ENCODE data around the gene SLC38A2. TPM values are rescaled to one million over a fixed set of nuclear protein-coding genes. Genes with fewer than 3 reads are reported as not detected.
"Not testable (repeated sequence)": the region's sequence is repeated elsewhere in the genome, so short reads cannot be mapped to it uniquely, and the experiment has no call there.

The SLC38A2 gene
- total and polyA plus RNA-seq, 2 experiments from 2014 or later: 181 to 718 TPM

DNA sequence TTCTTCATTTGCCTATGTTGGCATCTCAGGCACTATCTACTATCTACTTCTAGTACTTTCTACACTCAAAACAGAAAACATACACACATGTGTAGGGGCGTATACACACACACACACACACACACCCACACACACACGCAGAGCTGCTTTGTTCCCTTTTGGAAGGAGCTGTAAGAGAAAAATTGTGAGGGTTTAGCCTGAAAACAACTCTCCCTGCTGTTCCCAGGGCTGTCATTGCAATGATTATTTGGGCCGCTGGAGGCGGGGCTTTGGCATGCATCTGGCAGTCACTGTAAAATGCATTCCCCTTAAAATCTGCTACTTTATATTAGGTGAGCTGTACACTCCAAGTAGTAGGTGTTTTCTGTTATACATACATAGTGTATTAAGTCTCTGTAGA is 29.1 kb upstream of the SLC38A2 start (continued):
- TF ChIP-seq, protein P1, sequence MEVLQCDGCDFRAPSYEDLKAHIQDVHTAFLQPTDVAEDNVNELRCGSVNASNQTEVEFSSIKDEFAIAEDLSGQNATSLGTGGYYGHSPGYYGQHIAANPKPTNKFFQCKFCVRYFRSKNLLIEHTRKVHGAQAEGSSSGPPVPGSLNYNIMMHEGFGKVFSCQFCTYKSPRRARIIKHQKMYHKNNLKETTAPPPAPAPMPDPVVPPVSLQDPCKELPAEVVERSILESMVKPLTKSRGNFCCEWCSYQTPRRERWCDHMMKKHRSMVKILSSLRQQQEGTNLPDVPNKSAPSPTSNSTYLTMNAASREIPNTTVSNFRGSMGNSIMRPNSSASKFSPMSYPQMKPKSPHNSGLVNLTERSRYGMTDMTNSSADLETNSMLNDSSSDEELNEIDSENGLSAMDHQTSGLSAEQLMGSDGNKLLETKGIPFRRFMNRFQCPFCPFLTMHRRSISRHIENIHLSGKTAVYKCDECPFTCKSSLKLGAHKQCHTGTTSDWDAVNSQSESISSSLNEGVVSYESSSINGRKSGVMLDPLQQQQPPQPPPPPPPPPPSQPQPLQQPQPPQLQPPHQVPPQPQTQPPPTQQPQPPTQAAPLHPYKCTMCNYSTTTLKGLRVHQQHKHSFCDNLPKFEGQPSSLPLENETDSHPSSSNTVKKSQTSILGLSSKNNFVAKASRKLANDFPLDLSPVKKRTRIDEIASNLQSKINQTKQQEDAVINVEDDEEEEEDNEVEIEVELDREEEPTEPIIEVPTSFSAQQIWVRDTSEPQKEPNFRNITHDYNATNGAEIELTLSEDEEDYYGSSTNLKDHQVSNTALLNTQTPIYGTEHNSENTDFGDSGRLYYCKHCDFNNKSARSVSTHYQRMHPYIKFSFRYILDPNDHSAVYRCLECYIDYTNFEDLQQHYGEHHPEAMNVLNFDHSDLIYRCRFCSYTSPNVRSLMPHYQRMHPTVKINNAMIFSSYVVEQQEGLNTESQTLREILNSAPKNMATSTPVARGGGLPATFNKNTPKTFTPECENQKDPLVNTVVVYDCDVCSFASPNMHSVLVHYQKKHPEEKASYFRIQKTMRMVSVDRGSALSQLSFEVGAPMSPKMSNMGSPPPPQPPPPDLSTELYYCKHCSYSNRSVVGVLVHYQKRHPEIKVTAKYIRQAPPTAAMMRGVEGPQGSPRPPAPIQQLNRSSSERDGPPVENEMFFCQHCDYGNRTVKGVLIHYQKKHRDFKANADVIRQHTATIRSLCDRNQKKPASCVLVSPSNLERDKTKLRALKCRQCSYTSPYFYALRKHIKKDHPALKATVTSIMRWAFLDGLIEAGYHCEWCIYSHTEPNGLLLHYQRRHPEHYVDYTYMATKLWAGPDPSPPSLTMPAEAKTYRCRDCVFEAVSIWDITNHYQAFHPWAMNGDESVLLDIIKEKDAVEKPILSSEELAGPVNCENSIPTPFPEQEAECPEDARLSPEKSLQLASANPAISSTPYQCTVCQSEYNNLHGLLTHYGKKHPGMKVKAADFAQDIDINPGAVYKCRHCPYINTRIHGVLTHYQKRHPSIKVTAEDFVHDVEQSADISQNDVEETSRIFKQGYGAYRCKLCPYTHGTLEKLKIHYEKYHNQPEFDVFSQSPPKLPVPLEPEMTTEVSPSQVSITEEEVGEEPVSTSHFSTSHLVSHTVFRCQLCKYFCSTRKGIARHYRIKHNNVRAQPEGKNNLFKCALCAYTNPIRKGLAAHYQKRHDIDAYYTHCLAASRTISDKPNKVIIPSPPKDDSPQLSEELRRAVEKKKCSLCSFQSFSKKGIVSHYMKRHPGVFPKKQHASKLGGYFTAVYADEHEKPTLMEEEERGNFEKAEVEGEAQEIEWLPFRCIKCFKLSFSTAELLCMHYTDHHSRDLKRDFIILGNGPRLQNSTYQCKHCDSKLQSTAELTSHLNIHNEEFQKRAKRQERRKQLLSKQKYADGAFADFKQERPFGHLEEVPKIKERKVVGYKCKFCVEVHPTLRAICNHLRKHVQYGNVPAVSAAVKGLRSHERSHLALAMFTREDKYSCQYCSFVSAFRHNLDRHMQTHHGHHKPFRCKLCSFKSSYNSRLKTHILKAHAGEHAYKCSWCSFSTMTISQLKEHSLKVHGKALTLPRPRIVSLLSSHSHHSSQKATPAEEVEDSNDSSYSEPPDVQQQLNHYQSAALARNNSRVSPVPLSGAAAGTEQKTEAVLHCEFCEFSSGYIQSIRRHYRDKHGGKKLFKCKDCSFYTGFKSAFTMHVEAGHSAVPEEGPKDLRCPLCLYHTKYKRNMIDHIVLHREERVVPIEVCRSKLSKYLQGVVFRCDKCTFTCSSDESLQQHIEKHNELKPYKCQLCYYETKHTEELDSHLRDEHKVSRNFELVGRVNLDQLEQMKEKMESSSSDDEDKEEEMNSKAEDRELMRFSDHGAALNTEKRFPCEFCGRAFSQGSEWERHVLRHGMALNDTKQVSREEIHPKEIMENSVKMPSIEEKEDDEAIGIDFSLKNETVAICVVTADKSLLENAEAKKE (CRISPR knock-in tag; IDR thresholded peaks at IDR 0.05): no peak
- no peak for TF ChIP-seq EZH2 (IDR thresholded peaks at IDR 0.05; ENCODE audit: low read depth, unreplicated experiment)
- TF ChIP-seq POLR2AphosphoS5 (IDR thresholded peaks at IDR 0.05; ENCODE audit: low read depth): no peak

DNA sequence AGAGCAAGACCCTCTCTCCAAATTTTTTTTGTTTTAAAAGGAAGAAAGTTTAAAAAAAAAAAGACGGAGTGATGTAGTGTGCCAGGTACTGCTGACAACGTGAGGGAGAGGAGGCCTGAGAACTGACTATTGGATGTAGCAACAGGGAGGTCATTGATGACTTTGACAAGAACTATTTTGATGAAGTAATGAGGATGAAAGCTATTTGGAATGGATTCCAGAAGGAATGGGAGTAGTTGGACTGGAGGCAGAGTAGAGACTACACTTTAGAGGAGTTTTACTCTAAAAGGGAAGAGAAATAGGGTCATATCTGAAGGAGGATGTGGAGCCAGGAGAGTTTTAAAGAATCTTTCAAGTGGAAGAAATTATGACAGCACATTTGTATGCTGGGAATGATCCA is 27.8 kb upstream of the SLC38A2 start:
- Histone ChIP-seq H3K27me3 (ENCODE audit: insufficient read depth) (no peaks in the 10 kb centered on the region), H3K4me1 (ENCODE audit: insufficient read depth) (peaks cover 31% of the 10 kb centered on the region), H3F3A (replicated peaks; ENCODE audit: low read depth) (no peaks in the 10 kb centered on the region), H3K4me3 (no peak overlapping the region), H4K20me1 (replicated peaks; ENCODE audit: insufficient read depth) (no peaks in the 10 kb centered on the region), H2AFZ (no peak overlapping the region), H3K79me2 (replicated peaks; ENCODE audit: insufficient read depth) (no peaks in the 10 kb centered on the region), H3K9me2 (ENCODE audit: insufficient read depth) (no peaks in the 10 kb centered on the region), H3K27ac (ENCODE audit: low read depth) (no peak overlapping the region), H3K36me3 (ENCODE audit: insufficient read depth) (peaks cover 10% of the 10 kb centered on the region; the same call in 1 of the 2 replicates), H3K4me2 (no peak overlapping the region)
- Mint-ChIP-seq H3K27ac (no peak overlapping the region), H3K27me3 (ENCODE audit: insufficient read depth, low read depth, poor library complexity) (no peaks in the 10 kb centered on the region), H3K4me3 (no peak overlapping the region), H3K9me3 (peaks cover 44% of the 10 kb centered on the region), H3K36me3 (ENCODE audit: low read depth) (peaks cover 60% of the 10 kb centered on the region), H3K4me1 (peaks cover 36% of the 10 kb centered on the region)
- TF ChIP-seq ZNF114 (CRISPR knock-in tag; IDR thresholded peaks at IDR 0.05): no peak
- TF ChIP-seq EZH2 (IDR thresholded peaks at IDR 0.05; ENCODE audit: low read depth, unreplicated experiment): no peak
- ATAC-seq (no peak), DNase-seq (ENCODE audit: low spot score) (no peak)

DNA sequence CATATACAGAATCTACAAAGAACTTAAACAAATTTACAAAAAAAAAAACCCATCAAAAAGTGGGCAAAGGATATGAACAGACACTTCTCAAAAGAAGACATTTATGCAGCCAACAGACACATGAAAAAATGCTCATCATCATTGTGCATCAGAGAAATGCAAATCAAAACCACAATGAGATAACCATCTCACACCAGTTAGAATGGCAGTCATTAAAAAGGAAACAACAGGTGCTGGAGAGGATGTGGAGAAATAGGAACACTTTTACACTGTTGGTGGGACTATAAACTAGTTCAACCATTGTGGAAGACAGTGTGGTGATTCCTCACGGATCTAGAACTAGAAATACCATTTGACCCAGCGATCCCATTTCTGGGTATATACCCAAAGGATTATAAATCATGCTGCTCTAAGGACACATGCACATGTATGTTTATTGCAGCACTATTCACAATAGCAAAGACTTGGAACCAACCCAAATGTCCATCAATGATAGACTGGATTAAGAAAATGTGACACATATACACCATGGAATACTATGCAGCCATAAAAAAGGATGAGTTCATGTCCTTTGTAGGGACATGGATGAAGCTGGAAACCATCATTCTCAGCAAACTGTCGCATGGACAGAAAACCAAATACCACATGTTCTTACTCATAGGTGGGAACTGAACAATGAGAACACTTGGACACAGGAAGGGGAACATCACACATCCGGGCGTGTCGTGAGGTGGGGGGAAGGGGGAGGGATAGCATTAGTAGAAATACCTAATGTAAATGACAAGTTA is 27.1 kb upstream of the SLC38A2 start:
- H3K27ac Mint-ChIP-seq; H2AFZ ChIP-seq; H3K4me2 ChIP-seq; H3K4me3 Mint-ChIP-seq; H3K36me3 ChIP-seq (ENCODE audit: insufficient read depth); H3K27me3 ChIP-seq (ENCODE audit: insufficient read depth); H3K79me2 ChIP-seq (replicated peaks; ENCODE audit: insufficient read depth); ATAC-seq; H3K27me3 Mint-ChIP-seq (ENCODE audit: insufficient read depth, low read depth, poor library complexity); H3K4me3 ChIP-seq; DNase-seq (ENCODE audit: low spot score); H3F3A ChIP-seq (replicated peaks; ENCODE audit: low read depth); H4K20me1 ChIP-seq (replicated peaks; ENCODE audit: insufficient read depth); H3K9me2 ChIP-seq (ENCODE audit: insufficient read depth); H3K27ac ChIP-seq (ENCODE audit: low read depth): not testable (repeated sequence)
- Mint-ChIP-seq H3K9me3 (peaks cover 45% of the 10 kb centered on the region), H3K4me1 (peaks cover 42% of the 10 kb centered on the region), H3K36me3 (ENCODE audit: low read depth) (peaks cover 62% of the 10 kb centered on the region)
- peaks cover 36% of the 10 kb centered on the region for H3K4me1 ChIP-seq (ENCODE audit: insufficient read depth)

Measured in GM23338 (cell line).